BJ (cell line): Measurements from ENCODE around the gene ATG13. TPM values are rescaled to one million over a fixed set of nuclear protein-coding genes. Genes with fewer than 3 reads are reported as not detected.

Source experiments
- CTCF ChIA-PET: fragments of 350-600 bp; formaldehyde crosslinking; extraction: SDS; loops from one replicate; lab custom pipeline; 2021; ENCODE audit warnings: antibody characterized with exemption, inconsistent platforms; lab: Yijun Ruan, JAX
- POLR2A ChIA-PET: fragments of 300-600 bp; sonication (Branson Sonifier 250); formaldehyde crosslinking; extraction: SDS; loops from one replicate; lab custom pipeline; 2021; ENCODE audit warnings: antibody characterized with exemption; lab: Charles Lee
- DNase-seq: peaks from one replicate; pipeline ENCODE4 v3.0.0-alpha.2; 2011; ENCODE audit warnings: low read depth
- H3K27me3 ChIP-seq: 2 replicates; pipeline ENCODE4 v1.6.0; 2011; ENCODE audit warnings: low read length; ENCODE audit not compliant: control insufficient read depth, insufficient read depth
- H3K36me3 ChIP-seq: 2 replicates; pipeline ENCODE4 v1.5.1; 2011; ENCODE audit warnings: low read length; ENCODE audit not compliant: control insufficient read depth, insufficient read depth
- H3K4me3 ChIP-seq: 2 replicates; pipeline ENCODE4 v1.5.1; 2011; ENCODE audit warnings: low read depth, mild to moderate bottlenecking, control low read depth, low read length
- CTCF ChIP-seq: IDR thresholded peaks from 2 replicates; pipeline ENCODE4 v1.5.1; 2011; ENCODE audit warnings: low read depth, mild to moderate bottlenecking, control low read depth, inconsistent platforms, low read length, moderate library complexity; ENCODE audit not compliant: insufficient read depth
- polyA plus RNA-seq: library from polyadenylated mRNA; depleted of rRNA; stranded (reverse); fragments of >200 nt; gene quantifications from 2 replicates; pipeline ENCODE4 v1.2.3, GENCODE V29; 2011; rRNA removed

Gene ATG13
- polyA plus RNA-seq, 1 experiment = 111 TPM

- Histone ChIP-seq H3K36me3 (no peaks in the 10 kb centered on the region), H3K4me3 (no peak overlapping the region), H3K27me3 (no peaks in the 10 kb centered on the region; the same call in 1 of the 2 replicates)
- CTCF ChIA-PET = no interaction called here
- DNase-seq = no peak
- POLR2A ChIA-PET = no interaction called here
- no peak for TF ChIP-seq CTCF
Measured at GRCh38 chr11:46724088-46724487, 106.7 kb downstream of the ATG13 start.

Other genes starting within 250 kb of the ATG13 start
- 77.0 and 91.9 TPM in 2 replicates for gene MDK, start 235.9 kb upstream of the ATG13 start, polyA plus RNA-seq
- gene CHRM4, start 225.8 kb upstream of the ATG13 start, polyA plus RNA-seq = 0.10 TPM in 1 of 2 replicates, not detected in the other
- 9.9 and 12.8 TPM in 2 replicates for gene AMBRA1, start 23.5 kb upstream of the ATG13 start, polyA plus RNA-seq
- gene HARBI1, start 326 bp upstream of the ATG13 start, polyA plus RNA-seq = 3.6 and 4.5 TPM in 2 replicates
- 28.9 and 40.9 TPM in 2 replicates for gene ARHGAP1, start 83.1 kb downstream of the ATG13 start, polyA plus RNA-seq
- gene ZNF408, start 83.5 kb downstream of the ATG13 start, polyA plus RNA-seq = 3.0 and 6.9 TPM in 2 replicates
- 0.05 TPM in 1 of 2 replicates, not detected in the other for gene F2, start 101.7 kb downstream of the ATG13 start, polyA plus RNA-seq
- gene CKAP5, start 228.7 kb downstream of the ATG13 start, polyA plus RNA-seq = 84.0 and 111 TPM in 2 replicates